SW 1271 (cell line): ENCODE measurements around the gene CCNB3.
"Not testable (repeated sequence)": the region's sequence is repeated elsewhere in the genome, so short reads cannot be mapped to it uniquely, and the experiment has no call there.

Experiments
- DNase-seq, 2 experiments: peaks; one replicate each; lab custom pipeline; 2025; lab: John Stamatoyannopoulos, UW

CCNB3 gene, protein sequence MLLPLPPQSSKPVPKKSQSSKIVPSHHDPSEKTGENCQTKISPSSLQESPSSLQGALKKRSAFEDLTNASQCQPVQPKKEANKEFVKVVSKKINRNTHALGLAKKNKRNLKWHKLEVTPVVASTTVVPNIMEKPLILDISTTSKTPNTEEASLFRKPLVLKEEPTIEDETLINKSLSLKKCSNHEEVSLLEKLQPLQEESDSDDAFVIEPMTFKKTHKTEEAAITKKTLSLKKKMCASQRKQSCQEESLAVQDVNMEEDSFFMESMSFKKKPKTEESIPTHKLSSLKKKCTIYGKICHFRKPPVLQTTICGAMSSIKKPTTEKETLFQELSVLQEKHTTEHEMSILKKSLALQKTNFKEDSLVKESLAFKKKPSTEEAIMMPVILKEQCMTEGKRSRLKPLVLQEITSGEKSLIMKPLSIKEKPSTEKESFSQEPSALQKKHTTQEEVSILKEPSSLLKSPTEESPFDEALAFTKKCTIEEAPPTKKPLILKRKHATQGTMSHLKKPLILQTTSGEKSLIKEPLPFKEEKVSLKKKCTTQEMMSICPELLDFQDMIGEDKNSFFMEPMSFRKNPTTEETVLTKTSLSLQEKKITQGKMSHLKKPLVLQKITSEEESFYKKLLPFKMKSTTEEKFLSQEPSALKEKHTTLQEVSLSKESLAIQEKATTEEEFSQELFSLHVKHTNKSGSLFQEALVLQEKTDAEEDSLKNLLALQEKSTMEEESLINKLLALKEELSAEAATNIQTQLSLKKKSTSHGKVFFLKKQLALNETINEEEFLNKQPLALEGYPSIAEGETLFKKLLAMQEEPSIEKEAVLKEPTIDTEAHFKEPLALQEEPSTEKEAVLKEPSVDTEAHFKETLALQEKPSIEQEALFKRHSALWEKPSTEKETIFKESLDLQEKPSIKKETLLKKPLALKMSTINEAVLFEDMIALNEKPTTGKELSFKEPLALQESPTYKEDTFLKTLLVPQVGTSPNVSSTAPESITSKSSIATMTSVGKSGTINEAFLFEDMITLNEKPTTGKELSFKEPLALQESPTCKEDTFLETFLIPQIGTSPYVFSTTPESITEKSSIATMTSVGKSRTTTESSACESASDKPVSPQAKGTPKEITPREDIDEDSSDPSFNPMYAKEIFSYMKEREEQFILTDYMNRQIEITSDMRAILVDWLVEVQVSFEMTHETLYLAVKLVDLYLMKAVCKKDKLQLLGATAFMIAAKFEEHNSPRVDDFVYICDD (N-terminal part only)

DNA sequence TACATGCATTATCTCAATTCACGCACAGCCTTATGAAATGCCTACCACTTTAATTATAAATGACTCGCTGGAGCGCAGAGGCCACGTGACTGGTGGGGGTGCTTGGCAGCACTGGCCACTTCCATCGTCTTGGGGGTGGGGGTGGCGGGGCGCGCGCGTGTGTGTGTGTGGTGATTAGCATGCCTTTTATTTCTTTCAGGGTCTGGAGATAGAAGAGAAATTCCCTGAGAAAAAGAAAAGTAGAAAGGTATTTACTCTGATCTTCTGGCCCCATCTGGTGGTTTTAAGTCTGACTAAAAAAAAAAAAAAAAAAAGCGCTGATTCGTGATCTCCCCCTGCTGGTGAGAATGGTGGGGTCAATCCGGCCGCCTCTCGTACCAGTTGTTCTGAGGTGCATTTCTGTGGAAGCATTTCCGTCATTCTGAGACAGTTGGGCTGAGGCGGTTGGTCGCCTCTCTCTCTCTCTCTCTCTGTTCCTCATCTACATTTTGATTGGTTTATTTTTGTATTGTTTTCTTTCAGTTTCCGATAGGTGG, at the start of gene CCNB3:
Gene CCNB3 (plus strand): TSS at position 402 of the 536 bp plus-strand sequence. CDS start 80,399 bp downstream, outside the sequence.
- peak in 1 of 2 experiments; percentile 70 for DNase-seq

DNA sequence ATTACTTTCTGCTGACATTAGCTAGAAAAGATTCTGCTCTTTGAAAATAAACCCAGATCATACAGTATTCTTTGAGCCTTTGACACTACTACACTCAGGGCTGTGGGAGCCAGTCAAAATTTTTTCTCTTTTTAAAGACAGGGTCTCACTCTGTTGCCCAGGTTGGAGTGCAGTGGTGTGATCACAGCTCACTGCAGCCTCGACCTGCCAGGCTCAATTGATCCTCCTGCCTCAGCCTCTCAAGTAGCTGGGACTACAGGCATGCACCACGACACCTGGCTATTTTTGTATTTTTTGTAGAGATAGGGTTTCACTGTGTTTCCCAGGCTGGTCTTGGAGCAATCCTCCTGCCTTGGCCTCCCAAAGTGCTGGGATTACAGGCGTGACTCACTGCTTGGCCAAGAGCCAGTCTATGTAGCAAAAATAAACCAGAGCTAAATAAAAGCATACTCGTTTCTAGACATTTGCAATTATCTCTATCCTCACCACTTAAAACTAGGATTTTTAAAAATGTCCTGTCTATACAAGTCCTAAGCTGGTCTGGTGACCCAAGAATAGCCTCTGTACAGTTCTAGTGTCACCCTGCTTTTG, 46.9 kb upstream of the CCNB3 start:
- no peak for DNase-seq

DNA sequence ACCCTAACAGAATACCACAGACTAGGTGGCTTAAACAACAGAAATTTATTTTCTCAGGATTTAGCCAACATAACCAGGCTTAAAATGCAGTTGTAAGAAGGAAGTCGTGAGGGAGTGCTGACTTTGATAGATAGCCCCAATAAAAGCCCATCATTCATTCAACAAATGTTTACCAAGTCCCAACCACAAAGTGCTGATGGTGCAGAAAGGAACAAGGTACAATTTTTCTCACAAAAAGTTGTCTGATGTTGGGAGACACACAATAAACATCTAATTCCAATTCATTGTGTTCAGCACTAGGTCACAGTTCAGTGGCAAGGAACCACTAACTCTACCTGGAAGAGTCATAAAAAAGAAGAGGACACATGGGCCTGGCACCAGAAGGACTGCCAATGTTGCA, 46.0 kb upstream of the CCNB3 start:
- DNase-seq = no peak

DNA sequence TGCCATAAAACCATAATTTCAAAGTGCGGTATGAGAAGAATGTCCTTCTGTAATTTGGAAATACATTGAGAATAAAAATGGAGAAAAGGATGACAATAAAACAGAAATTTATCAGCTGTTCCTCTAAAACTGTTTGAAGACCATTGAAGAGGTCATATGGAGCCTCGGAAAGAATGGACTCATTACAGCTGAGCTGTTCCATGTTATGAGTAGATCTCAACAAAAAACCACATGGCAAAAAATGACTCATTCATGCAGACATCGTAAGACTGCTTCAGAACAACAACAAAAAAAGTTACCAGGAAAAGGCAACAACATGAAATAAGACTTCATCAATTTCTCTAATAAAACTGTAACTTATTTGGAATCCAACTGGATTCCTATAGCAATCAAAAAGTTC, 43.4 kb upstream of the CCNB3 start:
- DNase-seq = no peak

DNA sequence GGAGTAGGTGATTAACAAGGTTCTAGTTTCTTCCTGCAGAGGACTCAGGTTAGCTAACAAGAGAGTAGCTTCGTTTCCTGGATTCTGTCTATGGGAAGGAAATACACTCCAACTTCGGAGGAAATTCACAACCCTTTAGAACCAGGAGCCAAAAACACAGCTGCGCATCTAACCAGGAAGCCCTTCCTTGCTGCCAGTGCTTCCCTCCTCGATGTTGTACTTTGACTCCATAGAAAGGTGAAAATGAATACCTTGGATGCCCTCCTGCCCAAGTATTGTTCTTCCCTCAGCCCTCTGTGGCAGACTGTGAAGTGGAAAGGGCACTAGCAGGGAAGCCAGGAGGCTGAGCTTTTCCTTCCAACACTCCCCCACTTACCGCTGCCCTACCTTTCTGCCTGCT, 38.8 kb upstream of the CCNB3 start:
- no peak for DNase-seq

DNA sequence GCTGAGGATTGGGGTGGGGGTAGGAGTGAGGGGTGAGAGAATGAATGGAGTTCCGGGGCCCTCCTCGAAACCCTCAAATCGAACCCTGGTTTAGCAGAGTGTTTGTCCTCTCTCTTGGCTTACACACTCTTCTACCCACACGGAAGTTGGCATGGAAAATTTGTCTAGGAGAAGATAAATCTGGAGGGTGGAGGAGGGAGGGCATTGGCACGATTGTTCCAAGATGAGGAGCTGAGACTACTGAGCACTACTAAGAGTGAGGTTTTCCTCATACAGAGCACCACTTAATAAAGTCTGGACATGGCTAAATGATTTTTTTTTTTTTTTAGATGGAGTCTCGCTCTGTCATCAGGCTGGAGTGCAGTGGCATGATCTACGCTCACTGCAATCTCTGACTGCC, 37.2 kb upstream of the CCNB3 start:
- no peak for DNase-seq

DNA sequence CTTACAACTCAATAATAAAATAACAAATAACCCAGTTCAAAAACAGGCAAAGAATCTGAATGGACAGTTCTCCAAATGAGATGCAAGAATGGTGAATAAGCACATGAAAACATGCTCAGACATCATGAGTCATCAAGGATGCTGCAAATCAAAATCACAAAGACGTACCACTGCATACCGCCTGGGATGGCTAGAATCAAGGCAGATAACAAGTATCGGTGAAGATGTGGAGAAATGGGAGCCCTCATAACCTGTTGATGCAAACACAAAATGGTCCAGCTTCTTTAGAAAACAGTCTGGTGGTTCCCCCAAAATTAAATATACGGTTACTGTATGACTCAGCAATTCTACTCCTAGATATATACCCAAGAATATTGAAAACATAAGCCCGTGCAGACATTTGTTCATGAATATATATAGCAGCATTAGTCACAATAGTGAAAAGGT, 36.3 kb upstream of the CCNB3 start:
- DNase-seq = no peak

DNA sequence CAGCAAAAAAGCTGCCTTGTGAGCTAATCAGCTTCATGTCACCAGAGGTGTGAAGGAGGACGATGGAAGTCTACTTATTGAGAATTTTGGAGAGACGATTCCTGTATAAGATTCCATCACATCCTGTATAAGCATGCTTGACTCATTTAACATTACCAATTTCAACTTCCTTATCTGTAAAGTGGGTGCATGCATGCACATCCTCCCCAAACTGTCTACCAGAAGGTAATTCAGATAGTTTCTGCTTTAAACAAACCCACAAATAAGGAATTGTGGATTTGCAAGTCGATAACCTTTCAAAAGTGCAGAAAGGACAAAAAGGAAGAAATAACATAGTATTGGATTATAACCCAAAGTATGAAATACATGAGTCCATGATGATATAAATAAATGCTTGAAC, 34.8 kb upstream of the CCNB3 start:
- DNase-seq = no peak

DNA sequence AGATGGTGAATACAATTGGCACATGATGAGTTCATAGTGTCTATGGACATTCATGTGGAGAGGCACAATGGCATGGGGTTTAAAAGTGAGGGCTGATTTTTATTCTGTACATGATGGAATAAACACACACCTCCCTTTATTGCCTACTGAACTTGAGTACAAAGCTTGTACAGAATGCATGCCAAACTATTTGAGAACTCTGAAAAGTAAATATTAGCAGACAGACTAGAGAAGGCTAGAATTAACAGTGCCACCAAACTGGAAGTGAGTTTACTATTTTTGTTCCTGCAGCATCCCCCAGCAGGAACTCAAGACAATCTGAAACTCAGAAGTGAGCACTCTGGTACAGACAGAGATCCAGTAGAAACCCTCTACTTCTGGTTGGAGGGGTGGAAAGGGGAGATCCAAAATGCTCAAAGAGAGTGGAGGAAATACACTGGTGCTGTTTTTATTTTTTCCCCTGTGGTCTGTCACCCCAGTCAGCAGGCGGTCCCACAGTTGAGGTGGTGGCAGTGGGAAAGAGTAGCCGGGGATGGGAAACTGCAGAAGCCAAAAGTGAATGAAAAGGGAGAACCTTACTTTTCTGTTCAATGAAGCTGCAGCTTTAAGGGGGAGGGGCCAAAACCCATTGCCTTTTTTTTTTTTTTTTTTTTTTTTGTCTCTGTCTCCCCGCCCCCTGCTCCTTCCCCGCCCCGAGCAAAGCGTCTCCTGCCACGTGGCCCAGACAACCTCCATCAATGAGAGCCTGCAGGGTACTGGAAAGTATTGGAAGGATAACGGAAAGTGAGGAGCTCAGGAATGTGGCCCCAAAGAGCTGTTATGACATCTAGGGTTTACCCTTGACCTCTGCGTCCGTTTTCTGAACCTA, 24.3 kb upstream of the CCNB3 start:
- no peak for DNase-seq

DNA sequence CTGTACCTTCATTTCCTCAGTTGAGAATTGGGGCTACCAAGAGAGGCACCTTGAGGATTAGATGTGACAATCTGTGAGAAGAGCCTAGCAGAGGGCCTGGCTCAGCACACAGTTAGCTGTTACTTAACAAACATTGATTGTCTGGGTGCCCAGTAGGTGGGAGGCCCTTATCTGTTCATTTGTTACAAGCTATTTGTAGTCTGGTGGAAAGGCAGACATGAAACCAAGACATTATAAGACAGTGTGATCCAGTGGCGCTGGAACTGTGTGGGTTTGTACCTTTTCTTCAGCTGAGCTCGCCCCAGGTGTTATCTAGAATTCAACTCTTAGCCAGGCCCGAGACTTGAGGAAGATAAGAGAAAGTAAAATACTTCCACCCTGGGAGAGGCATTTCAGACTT, 20.7 kb upstream of the CCNB3 start:
- DNase-seq = no peak

DNA sequence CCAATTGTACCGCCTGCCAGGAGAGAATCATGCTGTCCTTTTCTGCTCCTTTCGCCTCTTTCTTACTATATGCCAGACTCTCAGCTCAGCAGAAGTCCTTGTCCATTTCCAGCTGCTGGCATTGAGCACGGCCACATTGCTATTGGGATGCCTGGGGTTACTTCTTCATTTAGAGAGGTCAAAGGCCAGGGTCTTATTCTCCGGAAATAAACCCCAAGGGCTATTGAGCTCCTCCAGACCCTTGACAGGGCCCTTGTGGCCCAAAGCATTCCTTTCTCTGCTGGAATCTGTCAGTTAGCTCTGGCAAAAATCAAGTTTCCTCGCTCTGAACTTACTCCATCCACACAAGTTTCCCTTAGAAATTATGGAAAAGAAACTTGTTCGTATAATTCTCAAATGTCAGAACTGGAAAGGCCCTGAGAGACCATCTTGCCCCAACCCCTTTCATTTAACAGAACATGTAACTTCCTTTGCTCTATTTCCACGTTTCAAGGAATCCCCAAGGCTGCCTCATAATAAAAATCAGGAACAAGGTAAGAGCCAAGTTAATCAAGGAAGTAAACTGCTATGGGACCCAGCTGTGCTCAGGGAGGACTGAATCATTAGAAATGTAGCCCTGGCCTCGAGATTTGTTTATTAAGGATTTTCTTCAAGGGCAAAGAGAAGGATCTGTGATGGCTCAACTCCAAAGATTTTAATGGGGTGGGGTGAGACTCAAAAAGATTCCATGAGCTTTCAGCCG, 15.5 kb upstream of the CCNB3 start:
- DNase-seq = no peak

DNA sequence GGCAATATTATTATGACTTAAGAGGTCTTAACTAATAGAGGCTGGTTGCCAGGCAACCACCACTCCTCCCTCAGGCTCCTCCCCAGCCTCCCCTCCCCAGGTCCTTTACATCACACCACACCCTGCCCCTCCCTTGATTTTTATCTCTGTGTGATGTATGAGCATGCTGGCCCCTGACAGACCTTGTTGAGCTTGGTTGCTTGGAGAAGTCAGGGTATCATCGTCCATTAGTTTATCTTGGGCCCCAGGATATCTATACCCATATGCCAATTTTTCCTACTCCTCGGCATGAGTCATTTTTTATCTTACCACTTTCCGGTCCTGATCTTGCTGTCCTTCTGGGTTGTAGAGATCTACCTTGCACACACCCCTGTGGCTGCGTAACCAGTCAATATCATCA, 6.2 kb upstream of the CCNB3 start:
- no peak for DNase-seq

DNA sequence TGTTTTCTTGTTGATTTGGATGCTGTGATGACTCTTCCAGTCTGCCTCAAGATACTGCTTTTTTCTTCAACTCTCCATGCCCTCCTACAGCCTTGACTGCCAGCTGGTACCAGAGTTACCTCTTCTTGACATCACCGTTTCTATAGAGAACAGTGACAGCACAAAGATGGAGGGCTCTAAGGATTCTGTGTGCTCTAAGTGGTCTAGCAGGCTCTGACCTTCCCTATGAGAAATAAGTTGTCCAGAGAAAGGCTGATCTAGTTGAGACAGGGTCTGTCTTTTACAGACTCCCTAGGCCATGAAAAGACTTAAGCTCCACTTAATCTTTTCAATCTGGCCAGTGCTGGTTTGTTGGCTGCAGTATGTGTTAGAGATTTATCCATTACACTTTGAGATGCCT, 3.7 kb upstream of the CCNB3 start, which contains the start of gene AKAP4:
Gene AKAP4 (minus strand): TSS at position 101 of the 400 bp plus-strand sequence. CDS start 118 bp downstream, outside the sequence.
- DNase-seq = no peak

DNA sequence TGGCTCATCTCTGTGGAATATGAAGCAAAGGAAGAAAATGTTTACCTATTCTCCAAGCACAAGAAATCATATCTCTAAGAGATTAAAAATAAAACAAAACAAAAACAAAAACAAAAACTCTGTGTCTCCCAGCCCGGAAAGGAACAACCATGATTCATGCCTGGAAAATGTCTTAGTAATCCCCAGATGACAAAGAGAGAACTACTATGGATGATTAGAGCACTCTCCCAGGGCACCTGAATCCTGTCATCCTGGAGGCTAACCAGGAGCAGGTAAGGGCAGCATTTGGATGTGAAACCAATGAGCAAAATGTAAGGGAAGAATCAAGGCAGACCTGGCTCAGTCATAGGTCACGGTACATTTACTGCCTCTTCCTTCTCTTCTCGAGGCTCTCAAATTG, 2.0 kb upstream of the CCNB3 start:
- peak in 1 of 2 experiments; percentile 35 for DNase-seq

DNA sequence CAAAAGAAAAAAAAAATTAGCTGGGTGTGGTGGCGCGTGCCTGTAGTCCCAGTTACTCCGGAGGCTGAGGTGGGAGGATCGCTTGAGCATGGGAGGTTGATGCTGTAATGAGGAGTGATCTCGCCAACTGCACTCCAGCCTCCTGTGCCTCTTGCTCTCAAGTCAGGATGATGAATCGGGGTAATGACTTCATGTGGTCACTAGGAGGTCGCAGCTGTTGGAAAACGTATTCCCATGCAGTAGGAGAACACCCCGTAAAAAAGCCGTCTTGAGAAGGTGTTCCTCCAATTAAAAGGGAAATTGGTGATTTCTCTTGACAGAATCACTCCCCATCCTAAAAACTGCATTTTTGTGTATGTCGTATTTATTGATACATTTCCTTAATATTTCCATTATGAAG, 2.2 kb downstream of the CCNB3 start:
- no peak for DNase-seq

DNA sequence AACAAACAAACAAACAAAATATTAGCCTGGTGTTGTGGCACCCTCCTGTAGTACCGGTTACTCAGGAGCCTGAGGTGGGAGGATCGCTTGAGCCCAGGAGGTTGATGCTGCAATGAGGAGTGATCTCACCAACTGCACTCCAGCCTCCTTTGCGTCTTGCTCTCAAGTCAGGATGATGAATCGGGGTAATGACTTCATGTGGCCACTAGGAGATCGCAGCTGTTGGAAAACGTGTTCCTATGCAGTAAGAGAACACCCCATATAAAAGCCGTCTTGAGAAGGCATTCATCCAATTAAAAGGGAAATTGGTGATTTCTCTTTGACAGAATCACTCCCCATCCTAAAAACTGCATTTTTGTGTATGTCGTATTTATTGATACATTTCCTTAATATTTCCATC, 6.9 kb downstream of the CCNB3 start:
- no peak for DNase-seq

DNA sequence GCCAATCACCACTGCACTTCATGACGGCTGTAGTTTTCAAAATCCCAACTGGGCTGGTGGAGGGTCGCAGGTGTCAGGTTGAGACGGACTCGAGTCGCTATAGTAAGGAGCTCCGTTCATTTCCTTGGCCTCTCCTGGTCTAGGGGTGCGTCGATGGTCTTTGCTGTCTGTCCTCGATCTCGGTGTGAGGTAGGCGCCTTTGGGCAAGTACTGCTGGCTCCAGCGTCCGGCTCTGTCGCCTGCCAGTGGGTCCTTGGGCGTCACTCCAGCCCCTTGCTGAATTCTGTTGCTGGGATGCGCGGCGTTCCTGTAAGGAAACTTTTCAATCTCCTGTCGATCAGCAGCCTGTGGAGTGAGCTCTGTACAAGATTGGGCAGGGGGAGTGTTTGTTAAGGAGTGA, 76.7 kb downstream of the CCNB3 start:
- no peak for DNase-seq

DNA sequence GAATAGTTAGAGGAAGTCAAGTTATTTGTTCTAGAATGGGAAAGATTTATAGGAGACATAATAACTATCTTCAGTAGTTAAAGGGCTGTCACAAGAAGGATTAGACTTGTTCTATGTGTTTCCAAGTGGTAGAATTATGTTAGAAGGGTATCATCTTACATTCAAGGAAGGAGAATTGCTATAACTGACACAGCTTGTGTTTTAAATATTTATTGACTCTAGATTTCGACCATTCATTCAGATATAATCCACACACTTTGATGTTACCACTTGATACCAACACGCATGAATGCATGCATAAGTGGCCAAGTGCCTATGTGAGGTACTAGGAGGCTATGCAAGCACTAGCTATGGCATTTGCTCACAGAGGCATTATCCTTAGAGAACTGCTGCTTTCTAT, 122.7 kb downstream of the CCNB3 start:
- DNase-seq = no peak

DNA sequence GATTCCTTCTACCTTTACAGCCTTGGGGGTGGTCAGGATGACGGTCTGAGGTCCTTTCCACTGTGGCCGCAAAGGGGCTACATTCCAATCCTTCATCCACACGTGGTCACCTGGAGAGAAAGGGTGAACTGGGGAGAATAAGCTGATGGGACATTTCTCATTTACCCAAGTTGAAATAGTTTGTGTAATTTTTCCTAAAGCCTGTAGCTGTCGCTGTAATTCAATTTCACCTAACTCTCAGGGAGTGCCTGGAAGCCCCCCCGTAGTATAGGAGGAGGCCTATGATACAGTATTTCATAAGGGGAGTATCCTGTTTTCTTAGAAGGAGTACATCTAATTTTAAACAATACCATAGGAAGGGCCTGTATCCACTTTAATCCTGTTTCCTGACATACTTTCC, 128.1 kb downstream of the CCNB3 start:
- DNase-seq = not testable (repeated sequence)

DNA sequence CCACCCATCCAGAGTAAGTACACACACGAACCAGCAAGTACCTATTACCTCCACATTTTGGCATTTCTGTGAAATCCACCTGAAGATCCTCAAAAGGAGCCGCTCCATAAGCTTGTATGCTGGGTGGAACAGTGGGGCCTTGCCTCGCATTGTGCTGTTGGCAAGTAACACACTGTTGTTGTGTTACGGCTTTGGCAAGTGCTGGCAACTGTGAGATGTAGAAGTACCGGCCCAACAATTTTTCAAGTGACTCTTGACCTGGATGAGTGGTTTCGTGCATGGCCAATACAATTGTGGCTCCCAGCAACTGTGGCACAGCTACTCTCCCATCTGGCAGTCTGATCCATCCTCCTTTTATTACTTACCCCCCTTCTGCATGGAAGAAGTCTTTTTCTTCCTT, 128.7 kb downstream of the CCNB3 start:
- DNase-seq = no peak
